ENCODE results near the gene CPTP. TPM values are rescaled to one million over a fixed set of nuclear protein-coding genes. Genes with fewer than 3 reads are reported as not detected.

The CPTP gene
- total RNA-seq, 2 donors from 2014 or later = 45.4 to 60.2 TPM

GRCh38 chr1:1280782-1281481 is 43.7 kb upstream of the CPTP start:
- peaks cover 13% of the 10 kb centered on the region for H3K4me1 ChIP-seq
- TF ChIP-seq, protein P1, sequence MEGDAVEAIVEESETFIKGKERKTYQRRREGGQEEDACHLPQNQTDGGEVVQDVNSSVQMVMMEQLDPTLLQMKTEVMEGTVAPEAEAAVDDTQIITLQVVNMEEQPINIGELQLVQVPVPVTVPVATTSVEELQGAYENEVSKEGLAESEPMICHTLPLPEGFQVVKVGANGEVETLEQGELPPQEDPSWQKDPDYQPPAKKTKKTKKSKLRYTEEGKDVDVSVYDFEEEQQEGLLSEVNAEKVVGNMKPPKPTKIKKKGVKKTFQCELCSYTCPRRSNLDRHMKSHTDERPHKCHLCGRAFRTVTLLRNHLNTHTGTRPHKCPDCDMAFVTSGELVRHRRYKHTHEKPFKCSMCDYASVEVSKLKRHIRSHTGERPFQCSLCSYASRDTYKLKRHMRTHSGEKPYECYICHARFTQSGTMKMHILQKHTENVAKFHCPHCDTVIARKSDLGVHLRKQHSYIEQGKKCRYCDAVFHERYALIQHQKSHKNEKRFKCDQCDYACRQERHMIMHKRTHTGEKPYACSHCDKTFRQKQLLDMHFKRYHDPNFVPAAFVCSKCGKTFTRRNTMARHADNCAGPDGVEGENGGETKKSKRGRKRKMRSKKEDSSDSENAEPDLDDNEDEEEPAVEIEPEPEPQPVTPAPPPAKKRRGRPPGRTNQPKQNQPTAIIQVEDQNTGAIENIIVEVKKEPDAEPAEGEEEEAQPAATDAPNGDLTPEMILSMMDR (IDR thresholded peaks at IDR 0.05) = no peak
- peaks cover 5% of the 10 kb centered on the region for H3K27me3 ChIP-seq
- H3K27ac ChIP-seq = no peak overlapping the region
- DNase-seq = no peak
- no peaks in the 10 kb centered on the region for H3K9me3 ChIP-seq
- intact Hi-C loops (cut with DNase I) = no loop called here
- no peak overlapping the region for H3K4me3 ChIP-seq
- H3K36me3 ChIP-seq = no peaks in the 10 kb centered on the region
- peak overlapping the region in 1 of 2 donors; percentile 38 for H3K9ac ChIP-seq (ENCODE audit: low read depth in 2 of 2, low read length in 2 of 2)

- Histone ChIP-seq H3K27me3 (peaks cover 12% of the 10 kb centered on the region), H3K36me3 (no peaks in the 10 kb centered on the region), H3K9me3 (no peaks in the 10 kb centered on the region), H3K4me1 (peaks cover 13% of the 10 kb centered on the region), H3K27ac (peak overlapping the region; percentile 61), H3K9ac (ENCODE audit: low read depth in 2 of 2, low read length in 2 of 2) (peak overlapping the region in 1 of 2 donors; percentile 51), H3K4me3 (no peak overlapping the region)
- TF ChIP-seq, protein P1 (IDR thresholded peaks at IDR 0.05) = no peak
- peak; percentile 93 for DNase-seq
- intact Hi-C loops (cut with DNase I) = no loop called here
These were observed 42.9 kb upstream of the CPTP start for GRCh38 chr1:1281533-1282321.

DNA sequence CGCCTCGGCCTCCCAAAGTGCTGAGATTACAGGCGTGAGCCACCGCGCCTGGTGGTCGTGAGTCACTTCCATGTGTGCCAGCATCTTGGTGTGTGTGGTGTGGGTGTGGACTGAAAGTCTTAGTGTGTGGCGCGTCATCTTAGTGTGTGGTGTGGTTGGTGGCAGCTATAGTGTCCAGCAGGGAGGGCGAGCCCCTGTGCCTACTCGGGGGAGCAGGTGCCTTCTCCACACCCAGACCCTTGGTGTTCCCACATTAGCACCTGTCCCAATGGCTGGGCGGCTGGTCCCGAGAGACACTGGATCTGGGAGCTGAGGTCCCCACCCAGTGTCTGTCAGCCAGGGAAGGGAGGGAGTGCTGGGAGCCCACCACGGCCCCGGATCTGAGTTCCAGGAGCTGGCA is 41.6 kb upstream of the CPTP start:
- TF ChIP-seq, protein P1 (IDR thresholded peaks at IDR 0.05) = no peak
- no peak overlapping the region for H3K9ac ChIP-seq (ENCODE audit: low read depth in 2 of 2, low read length in 2 of 2)
- H3K27ac ChIP-seq = no peak overlapping the region
- intact Hi-C loops (cut with DNase I) = no loop called here
- no peaks in the 10 kb centered on the region for H3K9me3 ChIP-seq
- peaks cover 13% of the 10 kb centered on the region for H3K4me1 ChIP-seq
- no peaks in the 10 kb centered on the region for H3K36me3 ChIP-seq
- no peak for DNase-seq
- H3K4me3 ChIP-seq = no peak overlapping the region
- H3K27me3 ChIP-seq = peaks cover 21% of the 10 kb centered on the region

DNA sequence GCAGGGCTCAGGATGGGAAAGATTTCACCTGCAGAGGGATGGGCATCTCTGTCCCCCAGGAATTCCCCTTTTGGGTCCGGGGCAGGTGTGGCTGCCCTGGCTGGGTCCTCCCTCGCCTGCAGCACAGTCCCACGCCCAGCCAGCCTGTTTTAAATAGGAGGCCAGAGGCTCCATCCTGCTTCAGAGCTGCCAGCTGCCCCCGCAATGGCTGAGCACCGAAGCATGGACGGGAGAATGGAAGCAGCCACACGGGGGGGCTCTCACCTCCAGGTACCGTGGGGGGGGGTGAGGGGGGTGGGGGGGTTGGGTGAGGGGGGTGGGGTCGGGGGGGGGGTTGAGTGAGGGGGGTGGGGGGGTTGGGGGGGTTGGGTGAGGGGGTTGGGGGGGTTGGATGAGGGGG is 40.8 kb upstream of the CPTP start:
- Histone ChIP-seq H3K27me3 (peaks cover 21% of the 10 kb centered on the region), H3K9ac (ENCODE audit: low read depth in 2 of 2, low read length in 2 of 2) (no peak overlapping the region), H3K27ac (no peak overlapping the region), H3K36me3 (no peaks in the 10 kb centered on the region), H3K4me3 (no peak overlapping the region), H3K9me3 (no peaks in the 10 kb centered on the region), H3K4me1 (peaks cover 13% of the 10 kb centered on the region)
- TF ChIP-seq, protein P1 (IDR thresholded peaks at IDR 0.05) = no peak
- no peak for DNase-seq
- intact Hi-C loops (cut with DNase I) = no loop called here

DNA sequence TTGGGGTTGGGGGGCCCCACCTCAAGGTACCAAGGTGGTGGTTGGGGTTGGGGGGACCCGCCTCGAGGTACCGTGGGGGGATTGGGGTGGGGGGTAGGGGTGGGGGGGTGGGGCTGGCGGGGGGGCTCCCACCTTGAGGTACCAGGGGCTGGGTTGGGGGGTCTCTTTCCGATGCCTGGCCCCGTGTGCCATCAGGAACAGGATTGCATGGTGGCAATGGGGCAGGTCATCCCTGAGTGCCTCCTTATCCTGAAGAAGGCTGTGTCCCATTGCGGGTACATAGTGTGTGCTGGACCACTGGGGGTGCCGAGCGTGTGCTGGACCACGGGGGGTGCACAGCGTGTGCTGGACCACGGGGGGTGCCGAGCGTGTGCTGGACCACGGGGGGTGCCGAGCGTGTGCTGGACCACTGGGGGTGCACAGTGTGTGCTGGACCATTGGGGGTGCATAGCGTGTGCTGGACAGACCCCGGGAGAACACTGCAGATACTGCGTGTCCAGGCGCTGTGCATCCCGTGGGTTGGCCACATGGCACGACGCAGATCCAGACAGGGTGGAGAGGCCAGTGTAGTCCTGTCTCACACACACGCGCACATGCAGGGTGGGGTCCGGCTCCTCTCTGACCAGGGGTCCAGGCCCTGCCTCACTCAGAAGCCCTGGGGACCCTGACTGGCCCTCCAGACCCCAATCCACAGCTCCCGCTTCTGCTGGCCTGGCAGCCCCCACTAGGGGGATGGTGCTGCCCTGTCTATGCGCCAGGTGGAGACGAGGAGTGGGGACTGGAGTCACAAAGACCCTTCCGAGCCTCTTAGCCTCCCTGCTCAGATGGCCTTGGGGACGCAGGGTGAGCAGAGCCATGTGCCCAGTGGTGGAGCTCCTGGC is 40.1 kb upstream of the CPTP start:
- intact Hi-C loops (cut with DNase I) = no loop called here
- no peaks in the 10 kb centered on the region for H3K9me3 ChIP-seq
- no peak overlapping the region for H3K9ac ChIP-seq (ENCODE audit: low read depth in 2 of 2, low read length in 2 of 2)
- TF ChIP-seq, protein P1 (IDR thresholded peaks at IDR 0.05) = no peak
- DNase-seq = no peak
- H3K36me3 ChIP-seq = no peaks in the 10 kb centered on the region
- no peak overlapping the region for H3K27ac ChIP-seq
- peaks cover 13% of the 10 kb centered on the region for H3K4me1 ChIP-seq
- no peak overlapping the region for H3K4me3 ChIP-seq
- peaks cover 21% of the 10 kb centered on the region for H3K27me3 ChIP-seq

All from colonic mucosa (tissue), 4 donors.